GM18909 (cell line): ENCODE data around the gene SULT4A1.
"Not testable (repeated sequence)": the region's sequence is repeated elsewhere in the genome, so short reads cannot be mapped to it uniquely, and the experiment has no call there.

Source experiments
- ATAC-seq: cut with Tn5 transposase; IDR thresholded peaks from one replicate; pipeline ENCODE4 v1.9.1; 2021; ENCODE audit warnings: mild to moderate bottlenecking; ENCODE audit not compliant: unreplicated experiment, poor library complexity

Gene SULT4A1

GRCh38 chr22:43862074-43862881, at the start of gene SULT4A1:
Gene SULT4A1 (minus strand): TSS chr22:43862513. CDS start chr22:43862382, 131 bp downstream.
- ATAC-seq, result no peak

- no peak for ATAC-seq
These were observed 49.0 kb upstream of the SULT4A1 start for GRCh38 chr22:43911351-43911750.

GRCh38 chr22:43910178-43910695, 47.9 kb upstream of the SULT4A1 start:
- no peak for ATAC-seq

GRCh38 chr22:43909708-43910107, 47.4 kb upstream of the SULT4A1 start:
- no peak for ATAC-seq

- no peak for ATAC-seq
These were observed 43.4 kb upstream of the SULT4A1 start for GRCh38 chr22:43905681-43906080.

- ATAC-seq, result not testable (repeated sequence)
These were observed 42.1 kb upstream of the SULT4A1 start for GRCh38 chr22:43904412-43904811.

GRCh38 chr22:43903033-43903432, 40.7 kb upstream of the SULT4A1 start:
- not testable (repeated sequence) for ATAC-seq

GRCh38 chr22:43901976-43902643, 39.8 kb upstream of the SULT4A1 start:
- no peak for ATAC-seq

- no peak for ATAC-seq
These were observed 37.9 kb upstream of the SULT4A1 start for GRCh38 chr22:43900206-43900605.

GRCh38 chr22:43897751-43898261, 35.5 kb upstream of the SULT4A1 start:
- ATAC-seq, result no peak

- ATAC-seq, result no peak
These were observed 33.8 kb upstream of the SULT4A1 start for GRCh38 chr22:43895986-43896645.

- ATAC-seq, result no peak
These were observed 31.8 kb upstream of the SULT4A1 start for GRCh38 chr22:43894122-43894521.

GRCh38 chr22:43893266-43893665, 31.0 kb upstream of the SULT4A1 start:
- ATAC-seq, result no peak

GRCh38 chr22:43892183-43892894, 30.0 kb upstream of the SULT4A1 start:
- no peak for ATAC-seq

- no peak for ATAC-seq
These were observed 29.3 kb upstream of the SULT4A1 start, which contains the start of gene PNPLA5 for GRCh38 chr22:43891360-43892182. Gene PNPLA5 (minus strand): TSS chr22:43892013. CDS start chr22:43891880, 133 bp downstream.

- no peak for ATAC-seq
These were observed 28.6 kb upstream of the SULT4A1 start for GRCh38 chr22:43890901-43891331.

GRCh38 chr22:43889860-43890253, 27.5 kb upstream of the SULT4A1 start:
- no peak for ATAC-seq

- no peak for ATAC-seq
These were observed 27.0 kb upstream of the SULT4A1 start for GRCh38 chr22:43889201-43889859.

- no peak for ATAC-seq
These were observed 26.4 kb upstream of the SULT4A1 start for GRCh38 chr22:43888740-43889139.
